ENCODE data around the gene RUFY2. TPM values are rescaled to one million over a fixed set of nuclear protein-coding genes. Genes with fewer than 3 reads are reported as not detected.

The RUFY2 gene
- total RNA-seq, 1 experiment from 2014 or later: 30.5 TPM

DNA sequence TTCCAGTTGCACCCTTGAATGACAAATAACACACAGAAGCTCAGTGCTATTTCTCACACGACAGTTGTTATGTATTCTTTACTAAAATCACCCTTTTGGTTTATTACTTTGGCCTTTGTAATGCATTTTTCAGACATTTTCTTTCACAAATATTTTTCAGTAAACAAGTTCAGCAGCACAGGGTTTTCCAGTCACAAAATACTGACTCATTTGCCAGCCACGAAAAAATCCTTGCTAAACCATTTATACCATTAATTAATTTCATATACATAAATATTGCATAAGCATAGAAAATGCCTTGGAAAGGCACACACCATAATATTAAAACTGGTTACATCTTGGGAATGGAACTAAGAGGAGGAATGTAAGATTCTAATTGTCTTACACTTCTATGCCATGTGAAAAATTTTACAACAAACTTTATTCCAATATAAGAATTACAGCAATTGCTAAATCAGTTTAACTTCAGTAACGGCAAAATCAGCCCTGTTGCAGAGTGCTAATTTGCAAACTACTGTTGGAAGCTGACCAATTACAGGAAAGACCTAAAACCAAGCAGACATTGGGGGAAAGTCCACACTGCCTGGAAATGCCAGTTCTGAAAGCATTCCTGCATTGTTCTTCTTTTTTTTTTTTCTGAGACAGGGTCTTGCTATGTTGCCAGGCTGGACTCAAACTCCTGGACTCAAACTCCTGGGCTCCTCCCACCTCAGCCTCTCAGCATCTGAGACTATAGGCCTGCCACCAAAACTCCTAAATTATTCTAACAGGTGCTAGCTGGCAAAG, 42.8 kb downstream of the RUFY2 start:
- no peak overlapping the region for H3K4me3 ChIP-seq
- no peak overlapping the region for H2AFZ ChIP-seq
- H3K4me1 ChIP-seq (replicated peaks; ENCODE audit: insufficient read depth): no peaks in the 10 kb centered on the region
- no peak overlapping the region for H3K4me2 ChIP-seq
- TF ChIP-seq EZH2 (IDR thresholded peaks at IDR 0.05; ENCODE audit: low read depth) (no peak), CTCF (conservative IDR thresholded peaks at IDR 0.05) (no peak)
- no peaks in the 10 kb centered on the region for H4K20me1 ChIP-seq (ENCODE audit: insufficient read depth)
- no peak overlapping the region for H3K27ac ChIP-seq
- H3K9me3 ChIP-seq (ENCODE audit: insufficient read depth, low read depth): no peaks in the 10 kb centered on the region
- no peaks in the 10 kb centered on the region; the same call in 1 of the 2 replicates for H3F3A ChIP-seq (ENCODE audit: insufficient read depth, low read depth)
- intact Hi-C loops (cut with micrococcal nuclease; ENCODE audit: unreplicated experiment): no loop called here
- POLR2A ChIA-PET (ENCODE audit: unreplicated experiment): no interaction called here
- no peak for DNase-seq
- H3K79me2 ChIP-seq (ENCODE audit: low read depth): no peaks in the 10 kb centered on the region
- CTCF ChIA-PET: no interaction called here
- no peaks in the 10 kb centered on the region for H3K27me3 ChIP-seq (ENCODE audit: insufficient read depth, low read depth)
- H3K36me3 ChIP-seq (ENCODE audit: low read depth): peaks cover 14% of the 10 kb centered on the region; the same call in 1 of the 2 replicates
- H3K9me2 ChIP-seq (ENCODE audit: insufficient read depth): no peaks in the 10 kb centered on the region
- no TSS peak for BruUV-seq (replicated peaks)

DNA sequence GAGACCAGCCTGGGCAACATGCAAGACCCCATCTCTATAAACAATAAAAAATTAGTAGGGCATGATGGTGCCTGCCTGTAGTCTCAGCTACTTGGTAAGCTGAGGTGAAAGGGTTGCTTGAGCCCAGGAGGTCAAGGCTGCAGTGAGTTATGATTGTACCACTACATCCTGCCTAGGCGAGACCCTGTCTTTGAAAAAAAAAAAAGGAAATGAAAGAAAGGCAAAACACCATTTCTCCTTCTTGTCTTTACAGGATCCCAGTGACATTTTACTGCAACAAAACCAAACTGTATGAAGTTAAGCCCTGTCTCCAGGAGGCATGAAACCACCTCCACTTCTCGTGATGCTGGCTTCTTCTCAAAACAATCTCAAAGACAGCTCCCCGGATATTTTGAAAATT, 44.5 kb downstream of the RUFY2 start:
- H3K36me3 ChIP-seq (ENCODE audit: low read depth): peaks cover 14% of the 10 kb centered on the region; the same call in 1 of the 2 replicates
- H3K9me3 ChIP-seq (ENCODE audit: insufficient read depth, low read depth): no peaks in the 10 kb centered on the region
- no peak overlapping the region for H3K27ac ChIP-seq
- no peaks in the 10 kb centered on the region for H3K27me3 ChIP-seq (ENCODE audit: insufficient read depth, low read depth)
- H3K4me1 ChIP-seq (replicated peaks; ENCODE audit: insufficient read depth): no peaks in the 10 kb centered on the region
- POLR2A ChIA-PET (ENCODE audit: unreplicated experiment): interaction anchor here (0.5 kb wide), 1 partner anchor 20 kb away, joined by 6 read pairs; no protein-coding TSS in a partner anchor
- no peak overlapping the region for H3K4me2 ChIP-seq
- H3K4me3 ChIP-seq: no peak overlapping the region
- DNase-seq: no peak
- TF ChIP-seq EZH2 (IDR thresholded peaks at IDR 0.05; ENCODE audit: low read depth): no peak
- H3K79me2 ChIP-seq (ENCODE audit: low read depth): no peaks in the 10 kb centered on the region
- H3F3A ChIP-seq (ENCODE audit: insufficient read depth, low read depth): peaks cover 3% of the 10 kb centered on the region; the same call in 1 of the 2 replicates
- no peaks in the 10 kb centered on the region for H4K20me1 ChIP-seq (ENCODE audit: insufficient read depth)
- intact Hi-C loops (cut with micrococcal nuclease; ENCODE audit: unreplicated experiment): no loop called here
- BruUV-seq (replicated peaks): no TSS peak
- no peaks in the 10 kb centered on the region for H3K9me2 ChIP-seq (ENCODE audit: insufficient read depth)
- no peak overlapping the region for H2AFZ ChIP-seq
- CTCF ChIA-PET: no interaction called here

- no peak for DNase-seq
- H3K4me1 ChIP-seq (replicated peaks; ENCODE audit: insufficient read depth): no peaks in the 10 kb centered on the region
- no peaks in the 10 kb centered on the region for H3K9me3 ChIP-seq (ENCODE audit: insufficient read depth, low read depth)
- no TSS peak for BruUV-seq (replicated peaks)
- no peaks in the 10 kb centered on the region for H3K27me3 ChIP-seq (ENCODE audit: insufficient read depth, low read depth)
- no peak overlapping the region for H3K27ac ChIP-seq
- H3K79me2 ChIP-seq (ENCODE audit: low read depth): no peaks in the 10 kb centered on the region
- CTCF ChIA-PET: no interaction called here
- peaks cover 18% of the 10 kb centered on the region; the same call in 1 of the 2 replicates for H3K36me3 ChIP-seq (ENCODE audit: low read depth)
- H2AFZ ChIP-seq: no peak overlapping the region
- no peaks in the 10 kb centered on the region for H4K20me1 ChIP-seq (ENCODE audit: insufficient read depth)
- intact Hi-C loops (cut with micrococcal nuclease; ENCODE audit: unreplicated experiment): no loop called here
- TF ChIP-seq EZH2 (IDR thresholded peaks at IDR 0.05; ENCODE audit: low read depth): no peak
- TF ChIP-seq CTCF (conservative IDR thresholded peaks at IDR 0.05): no peak
- POLR2A ChIA-PET (ENCODE audit: unreplicated experiment): no interaction called here
- no peak overlapping the region for H3K4me2 ChIP-seq
- no peaks in the 10 kb centered on the region for H3K9me2 ChIP-seq (ENCODE audit: insufficient read depth)
- 0 out of 2 replicates have a peak, but pooled peaks cover 3% of the 10 kb centered on the region for H3F3A ChIP-seq (ENCODE audit: insufficient read depth, low read depth)
- H3K4me3 ChIP-seq: no peak overlapping the region
Measured at GRCh38 chr10:68359189-68359588, 47.9 kb downstream of the RUFY2 start.

All from PC-9 (cell line).